HT1080 (cell line): ENCODE data around the gene NKX1-1. TPM values are rescaled to one million over a fixed set of nuclear protein-coding genes. Genes with fewer than 3 reads are reported as not detected.
"Not testable (repeated sequence)": the region's sequence is repeated elsewhere in the genome, so short reads cannot be mapped to it uniquely, and the experiment has no call there.

Source experiments
- DNase-seq: peaks from one replicate; pipeline ENCODE4 v3.0.0-alpha.2; 2015; ENCODE audit warnings: low read depth
- total RNA-seq: library from RNA; depleted of rRNA; stranded (reverse); fragments of >200 nt; shearing (Covaris generic); gene quantifications from 2 replicates; pipeline ENCODE4 v1.2.3, GENCODE V29; 2014

The NKX1-1 gene
- total RNA-seq, 1 experiment from 2014 or later, result not detected

DNA sequence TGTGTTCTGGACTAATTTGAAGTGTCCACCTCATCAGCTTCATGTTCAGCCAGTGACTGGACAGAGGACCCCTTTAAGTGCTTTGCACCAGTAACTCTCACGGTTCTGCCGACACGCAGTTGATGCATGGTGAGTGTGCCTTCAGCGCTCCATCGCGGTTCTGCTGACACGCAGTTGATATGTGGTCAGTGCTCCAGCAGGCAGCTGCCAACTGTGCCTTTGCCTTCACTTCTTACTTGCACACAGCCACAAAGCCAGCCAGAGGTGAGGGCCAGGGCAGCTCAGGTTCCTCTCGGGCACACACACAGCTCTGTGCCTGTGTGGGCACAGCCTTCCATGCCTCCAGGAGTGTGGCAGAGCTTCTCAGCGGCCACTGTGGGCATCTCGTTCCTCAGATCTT, 12.4 kb downstream of the NKX1-1 start:
- no peak for DNase-seq

GRCh38 chr4:1393363-1393762, 12.9 kb downstream of the NKX1-1 start:
- DNase-seq, result not testable (repeated sequence)

- no peak for DNase-seq
Measured at GRCh38 chr4:1385373-1386340, 20.6 kb downstream of the NKX1-1 start.

DNA sequence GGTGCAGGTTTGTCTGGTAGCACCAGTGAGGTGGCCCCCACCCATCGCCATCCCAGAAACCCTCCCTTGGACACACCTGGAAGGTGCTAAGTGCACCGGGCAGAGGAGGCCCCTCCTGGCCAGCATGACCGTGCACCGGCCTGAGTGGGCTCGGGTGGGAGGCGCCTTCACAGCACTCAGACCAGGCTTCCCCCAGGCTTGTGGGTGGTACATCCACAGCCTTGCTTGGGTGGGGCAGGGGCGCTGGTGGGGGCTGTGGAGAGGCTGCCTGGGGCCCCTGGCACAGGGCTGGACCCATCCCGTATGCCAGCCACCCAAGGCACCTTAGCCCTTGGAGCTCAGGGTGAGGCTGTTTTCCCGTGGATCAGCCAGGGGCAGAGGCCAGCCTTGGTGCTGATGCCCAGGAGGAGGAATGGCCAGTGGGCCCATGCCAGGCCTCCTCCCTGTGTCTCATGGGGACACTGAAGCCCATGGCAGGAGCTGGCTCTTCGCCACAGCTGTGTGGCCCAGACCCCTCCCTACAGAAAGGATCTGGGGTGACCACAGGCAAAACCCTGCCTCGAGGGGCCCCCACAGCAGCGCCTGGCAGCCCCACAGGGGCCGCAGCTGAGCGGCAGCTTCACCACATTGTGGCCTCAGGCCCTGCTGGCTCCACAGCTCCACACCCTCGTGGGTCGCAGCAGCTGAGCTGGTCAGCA, 21.4 kb downstream of the NKX1-1 start:
- DNase-seq, result no peak

DNA sequence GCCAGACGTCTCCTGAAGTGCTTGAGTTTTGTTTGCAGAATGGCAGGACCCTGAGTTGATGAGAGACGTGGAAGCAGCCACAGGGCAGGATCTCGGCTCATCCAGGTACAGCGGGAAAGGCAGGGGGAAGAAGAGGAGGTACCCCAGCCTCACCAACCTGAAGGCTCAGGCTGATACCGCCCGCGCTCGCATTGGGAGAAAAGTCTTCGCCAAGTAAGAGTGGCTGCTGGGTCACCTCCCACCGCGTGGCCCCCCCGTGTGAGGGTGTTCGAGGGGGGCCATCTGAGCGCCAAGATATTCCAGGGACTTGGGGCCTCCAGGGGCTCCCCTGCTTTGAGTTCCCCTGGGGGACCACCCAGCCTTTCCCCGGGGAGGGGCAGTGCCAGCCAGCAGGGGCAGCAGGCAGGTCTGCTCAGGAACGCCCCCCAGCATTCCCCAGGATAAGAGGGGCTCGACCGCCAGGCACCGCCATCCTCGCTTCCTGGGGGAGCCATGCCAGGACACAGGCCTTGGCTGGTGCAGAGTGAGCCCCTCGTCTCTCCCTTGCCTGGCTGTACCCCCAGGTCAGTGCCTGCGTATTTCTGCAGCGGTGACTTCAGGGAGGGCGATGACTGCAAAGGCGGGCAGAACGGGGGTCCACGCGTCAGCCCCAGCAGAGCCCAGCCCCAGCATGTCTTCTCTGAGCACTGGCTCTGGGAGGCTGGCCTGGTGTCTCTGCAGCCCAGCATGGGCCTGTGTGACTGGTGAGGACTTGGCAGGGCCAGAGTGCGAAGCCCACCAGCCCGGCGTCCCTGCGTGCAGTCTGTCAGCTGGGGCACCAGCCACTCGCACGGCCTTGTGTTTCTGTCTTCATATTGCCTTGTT, 22.3 kb downstream of the NKX1-1 start:
- DNase-seq, result no peak

DNA sequence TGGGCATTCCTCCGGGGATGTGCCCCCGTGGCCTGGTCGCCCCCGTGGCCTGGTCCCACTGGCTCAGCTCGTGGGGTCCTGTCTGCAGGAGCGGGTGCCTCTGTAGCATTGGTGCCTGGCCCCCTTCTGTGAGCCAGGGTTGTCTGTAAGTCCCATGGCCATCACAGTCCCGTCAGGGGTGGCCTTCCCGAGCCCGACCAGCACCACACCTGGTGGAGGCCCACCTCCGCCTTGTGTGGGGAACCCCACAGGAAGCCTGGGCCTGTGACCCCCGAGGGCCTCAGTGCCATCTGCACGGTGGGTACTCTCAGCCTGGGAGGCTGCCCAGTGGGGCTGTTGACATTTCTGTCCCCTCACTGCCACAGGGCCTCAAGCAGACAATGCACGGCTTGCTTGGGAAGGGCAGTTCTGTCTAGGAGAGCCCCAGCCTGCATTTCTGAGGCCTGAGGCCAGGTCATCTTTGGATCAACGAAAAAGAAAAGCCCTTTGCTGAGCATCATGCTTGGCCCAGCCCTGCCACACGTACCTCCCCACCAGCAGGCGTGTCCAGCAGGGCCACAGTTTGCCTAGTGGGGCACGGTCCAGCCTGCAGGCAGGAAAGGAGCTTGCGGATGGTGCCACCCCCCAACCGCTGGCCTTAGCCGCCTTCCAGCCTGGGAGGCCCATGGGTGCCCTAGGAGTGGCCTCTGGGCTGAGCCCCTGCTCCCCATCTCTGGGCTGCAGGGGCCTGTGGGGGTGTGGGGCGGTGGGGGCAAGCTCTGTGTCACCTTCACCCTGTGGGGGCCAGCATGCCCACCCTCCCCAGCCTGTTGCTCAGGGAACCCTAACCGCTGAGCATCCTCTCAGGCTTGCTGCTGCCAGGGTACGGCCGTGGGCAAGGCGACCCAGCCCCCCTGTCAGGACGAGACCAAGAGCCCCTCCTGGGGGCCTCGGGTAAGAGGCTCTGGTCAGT, 23.2 kb downstream of the NKX1-1 start:
- no peak for DNase-seq

GRCh38 chr4:1381944-1382541, 24.2 kb downstream of the NKX1-1 start:
- DNase-seq, result no peak

GRCh38 chr4:1381181-1381621, 25.0 kb downstream of the NKX1-1 start:
- DNase-seq, result no peak

- DNase-seq, result no peak
Measured at GRCh38 chr4:1380368-1381151, 25.7 kb downstream of the NKX1-1 start.

DNA sequence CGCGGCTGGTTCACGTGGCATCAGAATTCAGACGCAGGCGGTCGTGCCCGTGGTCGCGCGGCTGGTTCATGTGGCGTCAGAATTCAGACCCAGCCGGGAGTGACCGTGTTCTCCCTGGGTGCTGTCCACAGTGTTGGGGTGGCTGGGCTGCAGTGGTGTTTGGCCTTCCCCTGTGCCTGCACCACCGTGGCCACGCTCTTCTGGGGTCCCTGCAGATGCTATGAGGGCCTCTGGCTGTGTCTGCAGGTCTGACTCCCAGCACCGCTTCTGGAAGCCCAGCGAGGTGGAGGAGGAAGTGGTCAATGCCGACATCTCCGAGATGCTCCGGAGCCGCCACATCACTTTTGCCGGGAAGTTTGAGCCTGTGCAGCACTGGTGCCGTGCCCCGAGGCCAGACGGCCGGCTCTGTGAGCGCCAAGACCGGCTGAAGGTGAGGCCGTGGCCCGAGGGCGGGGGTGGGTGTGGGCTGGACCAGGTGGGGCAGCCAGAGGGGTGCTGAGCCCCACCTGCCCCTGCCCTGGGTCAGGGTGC, 26.4 kb downstream of the NKX1-1 start:
- DNase-seq, result no peak

GRCh38 chr4:1379351-1379781, 26.9 kb downstream of the NKX1-1 start:
- DNase-seq, result no peak

DNA sequence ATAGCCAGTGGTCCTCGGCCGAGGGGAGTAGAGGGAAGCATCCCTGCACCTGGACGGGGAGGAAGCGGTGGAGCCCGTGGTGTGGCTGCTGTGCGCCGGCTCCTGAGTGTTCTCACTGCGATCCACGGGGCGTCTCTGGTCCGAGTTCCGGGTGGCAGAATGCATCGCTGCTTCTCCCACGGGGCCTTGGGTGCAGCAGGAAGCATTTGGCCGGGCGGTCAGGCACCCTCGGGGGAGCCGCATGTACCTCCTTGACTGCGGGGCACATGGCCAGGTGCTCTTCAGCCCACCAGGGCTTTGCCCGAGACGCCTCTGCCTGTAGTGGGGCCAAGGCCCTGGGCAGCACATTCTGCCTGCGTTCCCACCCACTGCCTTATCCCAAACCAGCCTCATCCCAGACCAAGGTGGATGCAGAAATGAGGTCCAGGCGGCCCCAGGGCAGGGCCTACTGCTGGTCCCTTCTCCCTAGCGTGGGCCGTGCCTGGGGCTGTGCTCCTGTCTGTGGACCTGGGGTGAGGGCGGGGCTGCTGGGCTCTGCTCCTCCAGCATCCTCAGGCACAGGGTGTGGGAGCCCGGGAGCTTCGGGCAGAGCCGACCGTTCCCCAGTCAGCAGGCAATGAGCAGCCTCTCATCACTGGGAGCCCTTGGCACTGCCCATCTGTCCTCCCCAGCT, 27.5 kb downstream of the NKX1-1 start:
- no peak for DNase-seq

- DNase-seq, result no peak
Measured at GRCh38 chr4:1377606-1378261, 28.5 kb downstream of the NKX1-1 start.

DNA sequence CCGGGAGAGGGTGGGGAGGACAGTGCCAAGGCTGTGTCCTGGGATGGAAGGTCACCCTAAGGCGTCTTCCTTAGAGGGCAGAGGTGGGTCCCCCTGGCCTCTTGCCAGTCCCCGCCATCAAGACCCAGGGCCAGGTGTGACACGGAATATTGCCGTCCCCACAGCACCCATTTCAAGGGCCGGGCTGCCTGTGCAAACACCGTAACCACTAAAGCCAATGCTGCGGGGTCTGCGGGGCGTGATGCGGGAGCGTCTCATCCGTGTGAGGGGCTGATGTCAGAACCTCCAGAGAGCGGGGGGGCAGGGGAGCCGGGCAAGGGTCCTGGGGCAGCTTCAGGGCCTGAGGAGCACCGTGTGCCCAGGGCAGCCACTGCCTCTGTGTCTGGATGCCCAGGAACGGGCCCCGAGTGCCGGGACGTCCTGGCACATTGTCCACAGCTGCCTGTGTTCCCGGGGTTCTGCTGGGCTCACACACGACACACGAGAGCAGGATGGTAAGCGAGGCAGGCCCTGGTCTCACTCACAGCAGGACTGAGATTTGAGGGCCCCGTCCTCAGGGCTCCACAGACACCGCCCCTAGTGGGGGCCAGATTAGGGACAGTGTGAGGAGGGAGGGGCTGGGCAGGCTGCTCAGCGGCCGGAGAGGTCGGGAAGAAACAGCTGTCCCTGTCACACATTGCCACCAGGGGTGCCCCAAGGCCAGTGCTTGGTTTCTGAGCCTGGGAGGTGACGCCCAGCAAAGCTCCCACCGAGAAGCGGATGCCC, 29.2 kb downstream of the NKX1-1 start:
- DNase-seq, result no peak

- DNase-seq, result no peak
Measured at GRCh38 chr4:1376391-1376840, 29.8 kb downstream of the NKX1-1 start.

DNA sequence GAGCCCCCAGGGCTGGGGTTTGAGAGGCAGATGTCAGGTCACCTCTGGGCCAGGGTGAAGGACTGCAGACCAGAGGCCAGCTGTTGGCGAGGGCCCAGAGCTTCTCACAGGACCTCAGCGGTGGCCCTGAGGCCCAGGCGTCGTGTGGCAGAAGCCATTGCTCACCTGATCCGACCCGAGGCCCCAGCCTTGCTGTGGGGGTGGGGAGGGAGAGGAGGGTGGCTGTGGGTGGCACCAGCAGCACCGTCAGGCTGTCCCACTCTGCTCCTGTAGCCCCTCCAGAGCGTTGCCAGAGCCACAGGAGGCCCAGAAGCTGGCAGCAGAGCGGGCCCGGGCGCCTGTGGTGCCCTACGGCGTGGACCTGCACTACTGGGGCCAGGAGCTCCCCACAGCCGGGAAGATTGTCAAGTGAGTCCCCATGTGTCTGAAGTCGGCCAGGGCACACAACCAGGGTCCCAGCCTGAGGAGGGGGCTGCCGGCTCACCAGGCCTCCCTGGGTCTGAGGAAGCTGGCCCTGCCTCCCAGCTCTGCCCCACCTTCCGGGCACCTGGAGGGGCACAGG, 30.4 kb downstream of the NKX1-1 start:
- no peak for DNase-seq
